HG02759 (cell line): ENCODE results near the gene VPS39.

ENCODE experiments used
- ATAC-seq: cut with Tn5 transposase; IDR thresholded peaks from one replicate; pipeline ENCODE4 v1.9.1; 2021; ENCODE audit warnings: mild to moderate bottlenecking, moderate library complexity; ENCODE audit not compliant: unreplicated experiment

VPS39 gene

DNA sequence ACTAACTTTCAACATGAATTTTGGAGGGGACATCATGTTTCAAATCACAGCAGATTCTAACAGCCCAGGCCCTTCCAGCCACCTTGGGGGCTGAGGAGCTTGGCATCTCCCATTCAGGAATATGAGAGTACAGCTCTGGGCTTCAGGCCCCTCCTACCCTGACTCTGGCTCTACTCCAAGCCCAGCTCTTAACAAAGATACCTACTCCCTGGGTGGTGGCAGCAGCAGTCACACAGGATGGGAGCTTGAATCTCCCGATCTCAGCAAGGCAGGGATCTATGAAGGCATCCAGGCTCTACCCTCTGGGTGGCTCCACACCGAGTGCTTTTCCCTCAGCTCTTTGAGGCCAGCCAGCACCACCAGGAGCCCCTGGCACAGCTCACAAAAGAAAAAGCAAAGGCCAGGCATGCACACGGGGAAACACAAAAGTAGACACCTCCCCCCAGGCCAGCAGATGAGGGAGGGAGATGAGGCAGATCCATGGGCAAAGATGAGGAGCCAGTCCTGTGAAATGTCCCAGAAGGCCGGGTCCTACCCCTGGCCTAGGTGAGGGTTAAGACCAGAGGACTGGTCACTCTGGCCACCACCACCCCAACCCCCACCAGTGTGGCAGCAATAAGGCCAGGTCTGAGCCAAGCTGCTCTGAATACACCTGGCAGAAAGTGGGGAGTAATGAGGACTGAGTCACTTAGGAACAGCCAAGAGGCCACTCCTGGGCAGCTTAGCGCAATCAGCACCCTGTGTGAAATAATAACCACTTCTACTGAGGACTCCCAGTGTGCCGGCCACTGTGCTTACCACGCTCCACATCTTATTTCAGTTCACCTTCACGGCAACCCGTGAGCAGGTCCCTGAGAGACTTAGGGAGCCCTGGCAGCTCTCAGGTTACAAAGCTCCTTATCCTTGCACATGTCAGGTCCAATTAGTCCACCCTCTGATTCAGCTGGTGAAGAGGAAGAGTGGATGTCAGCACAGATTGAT is 76.0 kb downstream of the VPS39 start:
- no peak for ATAC-seq

DNA sequence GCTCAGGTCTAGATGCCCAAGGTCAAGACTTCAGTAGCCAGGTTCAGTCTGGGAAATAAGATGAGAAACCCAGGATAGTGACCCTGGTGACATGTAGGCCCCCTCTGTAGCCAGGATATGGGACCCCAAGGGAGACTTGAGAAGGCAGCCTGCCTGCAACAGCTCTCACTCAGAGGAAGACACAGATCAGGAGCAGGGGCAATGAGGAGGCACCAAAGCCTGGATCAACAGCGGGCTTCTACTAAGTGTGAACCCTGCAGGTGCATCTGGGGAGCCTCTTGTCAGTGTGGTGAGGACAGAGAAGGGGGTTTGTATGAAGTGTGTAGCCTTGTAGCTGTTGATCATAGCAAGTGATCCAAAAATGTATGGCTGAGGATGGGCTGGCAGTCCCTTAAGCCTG is 77.1 kb downstream of the VPS39 start:
- no peak for ATAC-seq

- ATAC-seq: no peak
Observed at GRCh38 chr15:42130246-42130986, 77.7 kb downstream of the VPS39 start.

DNA sequence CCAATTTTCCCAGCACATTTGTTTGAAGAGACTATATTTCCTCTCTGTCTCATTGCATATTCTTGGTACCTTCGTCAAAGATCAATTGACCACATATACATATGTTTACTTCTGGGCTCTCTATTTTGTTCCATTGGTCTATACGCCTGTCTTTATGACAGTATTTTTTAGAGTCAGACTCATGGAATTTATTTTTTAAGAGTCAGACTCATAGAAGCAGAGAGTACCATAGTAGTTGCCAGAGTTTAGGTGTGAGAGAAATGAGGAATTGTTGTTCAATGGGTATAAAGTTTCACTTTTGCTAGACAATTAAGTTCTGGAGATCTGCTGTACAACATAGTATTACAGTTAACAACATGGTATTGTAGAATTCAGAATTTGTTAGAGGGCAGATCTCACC is 78.7 kb downstream of the VPS39 start:
- no peak for ATAC-seq

DNA sequence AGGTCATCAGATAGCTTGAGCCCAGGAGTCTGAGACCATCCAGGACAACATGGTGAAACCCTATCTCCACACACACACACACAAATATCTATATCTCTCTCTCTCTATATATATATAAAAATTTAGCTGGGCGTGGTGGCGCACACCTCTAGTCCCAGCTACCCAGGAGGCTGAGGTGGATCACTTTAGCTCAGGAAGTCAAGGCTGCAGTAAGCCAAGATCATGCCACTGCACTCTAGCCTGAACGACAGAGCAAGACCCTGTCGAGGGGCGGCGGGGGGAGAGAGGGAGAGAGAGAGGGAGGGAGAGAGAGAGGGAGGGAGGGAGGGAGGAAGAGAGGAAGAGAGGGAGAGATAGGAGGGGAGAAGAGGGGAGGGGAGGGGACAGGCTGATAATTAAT is 79.6 kb downstream of the VPS39 start:
- no peak for ATAC-seq

GRCh38 chr15:42123546-42123945 is 84.6 kb downstream of the VPS39 start:
- ATAC-seq: no peak

- ATAC-seq: no peak
Observed at GRCh38 chr15:42121682-42122081, 86.4 kb downstream of the VPS39 start.

DNA sequence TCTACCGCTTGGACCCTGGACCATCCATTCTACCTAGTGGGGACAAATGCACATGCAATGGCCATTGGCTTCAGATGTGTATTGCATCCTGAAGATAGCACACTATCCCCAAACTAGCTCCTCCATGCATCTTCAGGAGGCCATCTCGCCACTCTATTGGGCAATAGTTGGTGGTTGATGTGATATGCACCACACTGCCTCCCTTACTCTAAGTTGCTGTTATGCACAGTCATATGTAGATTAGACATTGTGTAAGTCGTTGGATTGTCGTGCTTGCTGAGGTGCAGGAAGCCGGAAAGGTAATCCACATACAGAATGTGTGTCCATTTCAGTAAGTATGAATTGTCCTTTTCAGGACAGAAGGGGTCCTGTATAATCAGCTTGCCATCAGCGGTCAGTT is 87.1 kb downstream of the VPS39 start:
- no peak for ATAC-seq

GRCh38 chr15:42120285-42120684 is 87.8 kb downstream of the VPS39 start:
- no peak for ATAC-seq

GRCh38 chr15:42119446-42119760 is 88.7 kb downstream of the VPS39 start:
- ATAC-seq: no peak

DNA sequence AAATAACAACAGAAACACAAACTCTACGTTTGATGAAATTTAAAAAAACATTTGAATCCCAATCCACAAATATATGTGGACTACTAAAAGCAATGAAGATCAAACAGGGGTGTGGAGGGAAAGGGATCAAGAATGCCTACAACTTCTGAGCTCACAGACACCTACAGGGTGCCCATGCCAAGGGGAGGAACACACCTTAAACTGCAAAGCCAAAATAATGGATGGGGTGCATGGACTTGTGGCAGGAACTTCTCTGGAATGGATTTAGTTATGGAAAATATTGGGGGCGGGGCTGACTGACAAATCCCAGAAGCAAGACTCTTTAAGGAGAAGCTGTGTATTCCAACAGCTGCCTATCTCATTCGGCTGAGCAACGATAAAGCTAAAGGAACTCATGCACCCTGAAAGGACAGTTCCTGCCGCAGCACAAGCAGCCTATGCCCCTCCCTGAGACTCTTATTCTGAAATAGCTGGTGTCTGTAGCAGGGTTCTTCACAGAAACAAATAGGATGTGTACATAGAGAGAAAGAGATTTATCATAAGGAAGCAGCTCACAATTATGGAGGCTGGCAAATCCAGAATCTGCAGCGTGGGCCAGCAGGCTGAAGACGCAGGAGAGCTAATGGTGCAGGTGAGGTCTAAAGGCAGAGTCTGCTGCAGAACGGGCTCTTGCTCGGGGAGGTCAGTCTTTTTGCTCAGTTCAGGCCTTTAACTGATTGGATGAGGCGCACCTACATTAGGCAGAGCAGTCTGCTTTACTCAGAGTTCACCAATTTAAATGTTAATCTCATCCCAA is 89.3 kb downstream of the VPS39 start:
- no peak for ATAC-seq

DNA sequence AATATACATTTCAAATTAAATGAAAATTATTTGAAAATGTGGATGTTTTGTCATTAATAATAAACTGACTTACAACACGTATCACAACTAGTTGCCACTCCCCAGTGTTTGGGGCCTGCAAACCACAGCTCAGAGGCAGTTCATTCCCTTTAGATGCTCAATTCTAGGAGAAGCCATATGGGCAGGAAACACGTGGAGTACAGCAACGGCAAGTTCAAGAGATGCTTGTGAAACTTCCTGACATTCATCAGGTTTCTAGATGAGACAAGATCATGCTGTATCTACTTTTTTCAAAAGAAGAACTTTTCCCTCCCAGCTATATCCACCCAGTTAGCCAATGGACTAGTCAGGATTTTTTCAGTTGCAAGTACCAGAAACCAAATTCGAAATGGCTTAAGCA is 96.2 kb downstream of the VPS39 start:
- ATAC-seq: no peak

DNA sequence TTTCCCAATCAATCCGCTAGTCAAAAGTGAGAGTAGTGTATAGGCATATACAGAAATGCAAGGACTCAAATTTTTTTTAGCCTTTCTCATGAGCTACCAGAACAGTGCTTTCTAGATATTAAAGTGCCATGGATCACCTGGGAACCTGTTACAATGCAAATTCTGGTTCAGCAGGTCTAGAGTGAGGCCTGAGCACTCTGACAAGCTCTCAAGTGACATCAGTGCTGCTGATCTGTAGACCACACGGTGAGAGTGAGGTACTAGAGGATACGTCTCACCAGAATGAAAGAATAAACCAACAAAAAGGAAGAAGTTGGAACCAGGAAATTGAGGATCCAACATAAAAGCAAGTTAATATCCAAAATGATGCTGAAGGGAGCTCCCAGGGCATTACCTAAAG is 97.7 kb downstream of the VPS39 start:
- ATAC-seq: no peak

DNA sequence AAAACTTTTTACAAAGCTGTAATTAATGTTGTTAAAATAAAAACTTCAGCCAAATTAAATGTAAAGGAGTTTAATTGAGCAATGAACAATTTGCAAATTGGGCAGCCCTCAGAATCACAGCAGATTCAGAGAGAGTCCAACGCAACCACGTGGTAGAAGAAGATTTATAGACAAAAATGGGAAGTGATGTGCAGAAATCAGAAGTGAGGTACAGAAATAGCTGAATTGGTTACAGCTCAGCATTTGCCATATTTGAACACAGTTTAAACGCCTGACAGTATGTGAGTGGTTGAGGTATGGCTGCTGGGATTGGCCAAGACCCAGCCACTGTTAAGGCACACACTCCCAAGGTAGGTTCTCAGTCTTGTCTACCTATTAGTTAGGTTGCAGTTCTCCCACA is 99.3 kb downstream of the VPS39 start:
- ATAC-seq: no peak
